Naive thymus-derived CD8-positive, alpha-beta T cell (primary cell): Measurements from ENCODE around the gene CDK4. TPM values are rescaled to one million over a fixed set of nuclear protein-coding genes. Genes with fewer than 3 reads are reported as not detected.
A peak's percentile ranks its signal among the peaks of the same experiment; 100 is the strongest.

ENCODE experiments used
- ATAC-seq, 2 donors: fragments of 150-1000 bp; cut with Tn5 transposase in 1 of 2; sonication (Bioruptor Pico), chemical (Tn5 transposase) in 1 of 2; 1 replicate in 1 of 2; 2 replicates in 1 of 2; pipeline ENCODE4 v1.10.0; 2021; ENCODE audit warnings: mild to moderate bottlenecking in 2 of 2, moderate library complexity in 2 of 2
- POLR2A ChIA-PET: fragments of 350-600 bp; sonication (Branson Sonifier 250); formaldehyde crosslinking; loops from one replicate; lab custom pipeline; 2021; ENCODE audit warnings: antibody characterized with exemption; lab: Charles Lee
- DNase-seq, 10 donors: peaks; one replicate each; pipeline versions ENCODE4 v3.0.0 to v3.0.0-alpha.2; 2020 to 2022
- H3K27ac Mint-ChIP-seq, 10 donors: one replicate each; pipeline ENCODE4 v1.8.0; 2020 to 2022; ENCODE audit warnings: mild to moderate bottlenecking in 10 of 10, mixed read lengths in 10 of 10, moderate library complexity in 4 of 10, inconsistent platforms in 1 of 10
- H3K27me3 Mint-ChIP-seq, 5 donors: one replicate each; pipeline ENCODE4 v1.8.0; 2021 to 2022; ENCODE audit warnings: mixed read lengths in 5 of 5
- H3K36me3 Mint-ChIP-seq, 3 donors: one replicate each; pipeline ENCODE4 v1.8.0; 2020 to 2022; ENCODE audit warnings: mixed read lengths in 3 of 3, mild to moderate bottlenecking in 2 of 3, inconsistent platforms in 1 of 3
- H3K4me1 Mint-ChIP-seq, 4 donors: one replicate each; pipeline ENCODE4 v1.8.0; 2021 to 2022; ENCODE audit warnings: mixed read lengths in 4 of 4
- H3K4me3 Mint-ChIP-seq, 10 donors: one replicate each; pipeline ENCODE4 v1.8.0; 2020 to 2022; ENCODE audit warnings: mild to moderate bottlenecking in 10 of 10, mixed read lengths in 10 of 10, moderate library complexity in 6 of 10, inconsistent platforms in 1 of 10
- H3K9me3 Mint-ChIP-seq, 9 donors: one replicate each; pipeline ENCODE4 v1.8.0; 2020 to 2022; ENCODE audit warnings: mixed read lengths in 9 of 9, mild to moderate bottlenecking in 3 of 9, inconsistent platforms in 1 of 9, moderate library complexity in 1 of 9
- polyA plus RNA-seq, 3 donors: library from polyadenylated mRNA; unstranded; fragments of 300-500 nt; fragmentation: Illumina TruSeq; gene quantifications; one replicate each; pipeline ENCODE4 v1.2.3, GENCODE V29; 2021
- total RNA-seq, 8 experiments: library from RNA in 2 of 8; stranded (reverse) in 2 of 8; gene quantifications; one replicate each; pipeline ENCODE4 v1.2.3 and lab custom pipeline; 2021 to 2026

Gene CDK4
- total and polyA plus RNA-seq, 5 experiments from 2014 or later = 44.6 to 101 (median 71.3) TPM

DNA sequence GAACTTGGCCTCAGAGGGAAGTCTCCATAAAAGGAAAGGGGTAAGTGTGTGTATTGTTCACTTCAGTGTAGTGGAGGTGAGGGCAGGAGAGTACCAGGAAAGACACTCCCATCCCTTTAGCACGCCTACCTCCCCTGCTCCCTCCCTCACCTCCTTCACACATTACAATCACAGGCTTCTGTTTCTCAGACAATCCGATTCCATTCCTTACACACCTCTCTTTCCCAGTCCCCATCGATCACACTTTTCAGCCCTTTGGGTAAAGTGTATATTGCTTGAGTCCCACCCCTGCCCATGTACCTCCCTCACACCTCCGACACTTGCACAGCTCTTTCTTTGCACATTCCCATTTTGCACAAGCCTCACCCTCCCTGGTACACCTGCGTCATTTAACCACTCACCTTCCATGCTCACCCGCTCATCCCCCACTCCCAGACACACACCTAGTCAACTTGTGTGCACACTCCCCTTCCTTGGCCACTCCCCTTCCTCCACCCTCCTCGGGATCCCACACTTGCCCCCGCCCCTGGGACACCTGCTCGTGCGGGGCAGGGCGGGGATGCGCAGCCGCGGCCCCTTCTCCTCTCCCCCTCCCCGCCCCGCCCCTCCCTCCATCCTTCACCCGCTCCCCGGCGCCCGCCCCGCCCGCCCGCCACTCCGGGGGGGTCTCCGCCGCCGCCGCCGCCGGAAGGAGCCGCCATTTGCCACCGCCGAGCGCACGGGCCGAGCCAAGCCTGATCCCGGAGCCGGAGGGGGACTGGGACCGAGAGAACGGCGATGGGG is 2.5 kb upstream of the CDK4 start, which contains the start of gene MARCHF9:
Gene MARCHF9, plus strand, starts transcription at position 693 of the 783 bp plus-strand sequence. CDS start 426 bp downstream, outside the sequence.
- POLR2A ChIA-PET = interaction anchor here (0.6 to 2.6 kb wide), 8 partner anchors 10 to 142 kb away, joined by 3 to 13 read pairs (median 4); partner anchors contain the start of genes EEF1AKMT3, METTL1, TSFM and TSPAN31
- H3K4me3 Mint-ChIP-seq = peak within 1 kb of the TSS; percentile 84 to 100 (median 92)
- no peaks in the 10 kb centered on the region for H3K27me3 Mint-ChIP-seq
- H3K27ac Mint-ChIP-seq = peak within 1 kb of the TSS; percentile 94 to 100 (median 97)
- no peaks in the 10 kb centered on the region for H3K9me3 Mint-ChIP-seq
- peaks cover 48 to 73% (median 67%) of the 10 kb centered on the region in 4 donors for H3K4me1 Mint-ChIP-seq
- peaks cover 0 to 31% (median 0%) of the 10 kb centered on the region in 3 donors for H3K36me3 Mint-ChIP-seq
- DNase-seq = peak; percentile 67 to 94 (median 81)
- peak; percentile 41 to 45 for ATAC-seq

DNA sequence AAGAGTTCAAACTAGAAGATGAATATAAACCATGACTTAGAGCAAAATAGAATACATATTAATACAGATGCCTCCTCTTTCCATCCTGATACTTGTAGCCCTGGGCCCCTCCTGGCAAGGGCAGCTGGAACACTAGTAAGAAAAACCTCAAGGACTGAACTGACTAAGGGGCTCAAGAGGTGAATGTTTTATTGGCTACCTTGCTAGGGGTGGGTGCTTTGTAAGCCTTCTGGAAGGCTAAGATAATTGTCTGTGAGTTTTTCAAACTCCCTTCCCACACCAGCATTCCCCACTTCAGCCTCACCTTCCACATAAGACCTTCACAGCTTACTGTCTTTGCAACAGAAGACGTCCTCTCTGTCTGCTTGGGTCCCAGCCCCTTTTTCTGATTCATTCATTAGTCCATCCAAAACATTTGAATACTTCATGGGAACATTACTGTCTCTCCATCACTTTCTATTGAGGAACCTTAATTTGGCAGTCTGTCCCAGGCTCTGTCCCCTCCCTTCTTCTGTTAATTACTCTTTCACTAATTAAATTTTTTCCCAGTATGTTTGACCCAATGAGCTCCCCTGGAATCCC is 1.7 kb upstream of the CDK4 start:
- POLR2A ChIA-PET = interaction anchor here (0.6 to 1.0 kb wide), 6 partner anchors 9 to 180 kb away, joined by 3 to 7 read pairs (median 4); partner anchors contain the start of genes EEF1AKMT3, METTL1 and TSPAN31
- Mint-ChIP-seq H3K4me3 (peak overlapping the region; percentile 84 to 100 (median 92)), H3K27ac (peak overlapping the region; percentile 94 to 100 (median 97)), H3K27me3 (no peaks in the 10 kb centered on the region), H3K36me3 (peaks cover 0 to 30% (median 0%) of the 10 kb centered on the region in 3 donors), H3K9me3 (no peaks in the 10 kb centered on the region), H3K4me1 (peaks cover 45 to 69% (median 62%) of the 10 kb centered on the region in 4 donors)
- no peak for DNase-seq
- ATAC-seq = no peak

DNA sequence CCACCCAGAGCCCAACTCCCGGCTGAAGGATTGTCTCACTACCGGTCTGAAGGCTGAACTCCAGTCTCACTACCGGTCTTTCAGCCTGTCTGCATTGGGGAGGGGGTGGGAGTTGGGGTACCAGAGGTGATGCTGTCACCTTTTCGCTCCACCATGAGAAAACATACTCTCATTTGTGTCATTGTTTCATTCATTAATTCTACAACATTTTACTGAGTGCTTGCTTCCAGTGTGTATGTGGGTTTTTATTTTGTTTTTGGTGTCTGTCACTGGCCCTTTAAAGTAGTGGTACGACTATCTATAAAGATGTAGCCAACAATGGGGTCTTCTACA is 524 bp upstream of the CDK4 start:
- POLR2A ChIA-PET = interaction anchor here (0.9 to 1.2 kb wide), 6 partner anchors 11 to 94 kb away, joined by 3 to 13 read pairs (median 4); partner anchors contain the start of gene CTDSP2
- H3K4me1 Mint-ChIP-seq = peaks cover 40 to 61% (median 55%) of the 10 kb centered on the region in 4 donors
- no peaks in the 10 kb centered on the region for H3K9me3 Mint-ChIP-seq
- no peaks in the 10 kb centered on the region for H3K27me3 Mint-ChIP-seq
- ATAC-seq = no peak
- DNase-seq = no peak
- H3K4me3 Mint-ChIP-seq = peak overlapping the region; percentile 89 to 96 (median 94)
- peak overlapping the region; percentile 91 to 100 (median 97) for H3K27ac Mint-ChIP-seq
- H3K36me3 Mint-ChIP-seq = peaks cover 0 to 33% (median 8%) of the 10 kb centered on the region in 3 donors

DNA sequence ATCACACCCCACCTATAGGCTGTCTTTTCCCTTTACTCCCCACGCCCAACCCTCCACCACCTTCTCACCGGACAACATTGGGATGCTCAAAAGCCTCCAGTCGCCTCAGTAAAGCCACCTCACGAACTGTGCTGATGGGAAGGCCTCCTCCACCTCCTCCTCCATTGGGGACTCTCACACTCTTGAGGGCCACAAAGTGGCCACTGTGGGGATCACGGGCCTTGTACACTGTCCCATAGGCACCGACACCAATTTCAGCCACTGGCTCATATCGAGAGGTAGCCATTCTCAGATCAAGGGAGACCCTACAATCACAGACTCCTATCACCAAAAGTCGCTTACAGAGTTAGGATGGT is 700 bp downstream of the CDK4 start:
- H3K36me3 Mint-ChIP-seq = peaks cover 0 to 37% (median 8%) of the 10 kb centered on the region in 3 donors
- POLR2A ChIA-PET = interaction anchor here (0.9 to 1.9 kb wide), 5 partner anchors 9 to 640 kb away, joined by 3 to 13 read pairs (median 4); partner anchors contain the start of gene TSFM
- H3K27me3 Mint-ChIP-seq = no peaks in the 10 kb centered on the region
- peak overlapping the region; percentile 89 to 96 (median 94) for H3K4me3 Mint-ChIP-seq
- peak overlapping the region; percentile 91 to 100 (median 97) for H3K27ac Mint-ChIP-seq
- DNase-seq (no peak), ATAC-seq (no peak)
- no peaks in the 10 kb centered on the region for H3K9me3 Mint-ChIP-seq
- H3K4me1 Mint-ChIP-seq = peaks cover 37 to 54% (median 48%) of the 10 kb centered on the region in 4 donors

DNA sequence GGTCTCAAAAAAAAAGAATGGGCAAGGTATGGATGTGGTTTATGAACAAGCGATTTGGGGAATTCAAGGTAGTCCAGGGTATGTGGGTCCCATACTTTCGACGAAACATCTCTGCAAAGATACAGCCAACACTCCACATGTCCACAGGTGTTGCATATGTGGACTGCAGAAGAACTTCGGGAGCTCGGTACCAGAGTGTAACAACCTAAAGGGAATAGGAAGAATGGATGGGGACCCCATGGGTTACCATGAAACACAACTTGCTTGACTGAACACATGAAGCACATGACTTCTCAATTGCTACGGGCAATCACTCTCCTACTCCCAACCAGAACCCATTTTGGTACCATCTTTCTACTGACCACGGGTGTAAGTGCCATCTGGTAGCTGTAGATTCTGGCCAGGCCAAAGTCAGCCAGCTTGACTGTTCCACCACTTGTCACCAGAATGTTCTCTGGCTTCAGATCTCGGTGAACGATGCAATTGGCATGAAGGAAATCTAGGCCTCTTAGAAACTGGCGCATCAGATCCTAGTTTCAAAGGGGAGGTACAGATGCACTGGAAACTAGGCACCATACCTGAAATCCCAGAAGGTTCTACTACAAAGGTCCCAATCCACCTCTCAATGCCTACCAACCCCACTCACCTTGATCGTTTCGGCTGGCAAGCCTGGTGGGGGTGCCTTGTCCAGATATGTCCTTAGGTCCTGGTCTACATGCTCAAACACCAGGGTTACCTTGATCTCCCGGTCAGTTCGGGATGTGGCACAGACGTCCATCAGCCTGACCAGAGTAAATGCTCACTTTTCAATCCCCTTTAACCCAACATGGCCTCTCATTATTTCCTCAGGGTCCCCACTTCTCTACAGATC is 1.3 kb downstream of the CDK4 start:
- peak overlapping the region in 9 of 10 donors; percentile 84 to 100 (median 97) for H3K27ac Mint-ChIP-seq
- peak overlapping the region; percentile 89 to 96 (median 94) for H3K4me3 Mint-ChIP-seq
- no peaks in the 10 kb centered on the region for H3K27me3 Mint-ChIP-seq
- POLR2A ChIA-PET = interaction anchor here (1.9 kb wide), 1 partner anchor 9 kb away, joined by 12 read pairs; no protein-coding TSS in a partner anchor
- no peaks in the 10 kb centered on the region for H3K9me3 Mint-ChIP-seq
- peaks cover 39 to 55% (median 49%) of the 10 kb centered on the region in 4 donors for H3K4me1 Mint-ChIP-seq
- H3K36me3 Mint-ChIP-seq = peaks cover 0 to 40% (median 8%) of the 10 kb centered on the region in 3 donors
- DNase-seq = no peak
- no peak for ATAC-seq

DNA sequence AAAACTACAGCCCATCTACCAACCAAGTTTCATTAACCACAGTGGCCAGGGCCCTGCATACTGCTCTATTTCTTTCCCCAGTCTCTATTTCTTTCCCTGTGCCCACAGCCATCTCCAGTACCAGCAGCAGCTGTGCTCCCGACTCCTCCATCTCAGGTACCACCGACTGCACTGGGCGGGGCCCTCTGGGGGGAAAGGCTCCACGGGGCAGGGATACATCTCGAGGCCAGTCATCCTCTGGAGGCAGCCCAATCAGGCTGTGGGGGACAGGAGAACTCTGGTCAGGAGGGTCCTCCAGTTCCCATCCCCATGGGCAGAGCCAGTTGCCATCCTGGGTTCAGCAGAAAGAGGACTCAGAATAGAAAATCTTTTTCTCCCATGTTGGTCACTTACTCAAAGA is 3.0 kb downstream of the CDK4 start:
- Mint-ChIP-seq H3K27ac (peak overlapping the region in 3 of 10 donors; percentile 22 to 51 (median 38)), H3K4me3 (no peak overlapping the region), H3K36me3 (peaks cover 0 to 40% (median 8%) of the 10 kb centered on the region in 3 donors), H3K9me3 (no peaks in the 10 kb centered on the region), H3K27me3 (no peaks in the 10 kb centered on the region), H3K4me1 (peaks cover 40 to 63% (median 57%) of the 10 kb centered on the region in 4 donors)
- DNase-seq (no peak), ATAC-seq (no peak)
- POLR2A ChIA-PET = no interaction called here

DNA sequence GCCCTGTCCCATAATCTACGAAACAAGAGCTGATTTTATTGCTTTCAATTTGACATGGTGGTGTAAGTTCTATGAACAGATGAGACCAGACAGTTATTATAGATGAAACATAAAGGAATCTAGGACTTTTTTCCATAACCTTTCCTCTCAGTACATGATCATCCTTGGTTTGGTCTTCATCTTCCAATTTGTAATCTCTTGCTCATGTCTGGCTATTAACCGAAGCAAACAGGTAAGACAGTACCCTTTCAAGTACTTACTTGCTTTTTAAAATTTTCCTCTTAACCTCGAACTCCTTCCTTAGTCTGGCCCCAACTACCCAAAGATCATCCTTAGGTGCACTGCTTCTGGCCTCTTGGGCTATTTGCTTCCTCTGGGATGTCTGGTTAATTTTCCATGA is 6.1 kb downstream of the CDK4 start:
- no peaks in the 10 kb centered on the region for H3K9me3 Mint-ChIP-seq
- ATAC-seq = no peak
- DNase-seq = no peak
- peaks cover 22 to 53% (median 47%) of the 10 kb centered on the region in 4 donors for H3K4me1 Mint-ChIP-seq
- peak overlapping the region; percentile 92 to 99 (median 97) for H3K27ac Mint-ChIP-seq
- POLR2A ChIA-PET = interaction anchor here (1.3 to 3.2 kb wide), 2 partner anchors 10 to 13 kb away, joined by 3 to 13 read pairs; no protein-coding TSS in a partner anchor
- peak overlapping the region; percentile 88 to 99 (median 93) for H3K4me3 Mint-ChIP-seq
- no peaks in the 10 kb centered on the region for H3K27me3 Mint-ChIP-seq
- peaks cover 0 to 38% (median 8%) of the 10 kb centered on the region in 3 donors for H3K36me3 Mint-ChIP-seq

DNA sequence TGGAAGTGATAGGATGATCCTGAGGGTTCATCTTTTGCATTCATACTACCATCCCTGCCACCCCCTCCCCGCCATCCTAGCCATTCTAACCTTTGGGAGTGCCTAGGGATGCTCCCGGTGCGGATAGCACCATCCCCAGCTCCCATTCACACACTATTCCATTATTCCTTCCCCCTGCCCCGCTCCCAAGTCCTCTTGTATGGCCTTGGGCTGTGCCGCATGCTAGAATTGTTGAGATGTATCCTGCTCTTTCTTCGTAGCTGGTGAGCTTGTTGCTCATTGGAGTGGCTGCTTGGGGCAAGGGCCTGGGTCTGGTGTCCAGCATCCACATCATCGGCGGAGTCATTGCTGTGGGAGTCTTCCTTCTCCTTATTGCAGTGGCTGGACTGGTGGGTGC is 6.6 kb downstream of the CDK4 start:
- POLR2A ChIA-PET = interaction anchor here (1.0 to 3.2 kb wide), 12 partner anchors 9 to 225 kb away, joined by 3 to 13 read pairs (median 4); partner anchors contain the start of genes DDIT3, EEF1AKMT3, METTL1 and TSFM
- Mint-ChIP-seq H3K27ac (peak overlapping the region; percentile 92 to 99 (median 97)), H3K27me3 (no peaks in the 10 kb centered on the region), H3K36me3 (peaks cover 0 to 34% (median 8%) of the 10 kb centered on the region in 3 donors), H3K4me3 (peak overlapping the region; percentile 88 to 99 (median 93)), H3K4me1 (peaks cover 26 to 54% (median 49%) of the 10 kb centered on the region in 4 donors), H3K9me3 (no peaks in the 10 kb centered on the region)
- DNase-seq (no peak), ATAC-seq (no peak)

DNA sequence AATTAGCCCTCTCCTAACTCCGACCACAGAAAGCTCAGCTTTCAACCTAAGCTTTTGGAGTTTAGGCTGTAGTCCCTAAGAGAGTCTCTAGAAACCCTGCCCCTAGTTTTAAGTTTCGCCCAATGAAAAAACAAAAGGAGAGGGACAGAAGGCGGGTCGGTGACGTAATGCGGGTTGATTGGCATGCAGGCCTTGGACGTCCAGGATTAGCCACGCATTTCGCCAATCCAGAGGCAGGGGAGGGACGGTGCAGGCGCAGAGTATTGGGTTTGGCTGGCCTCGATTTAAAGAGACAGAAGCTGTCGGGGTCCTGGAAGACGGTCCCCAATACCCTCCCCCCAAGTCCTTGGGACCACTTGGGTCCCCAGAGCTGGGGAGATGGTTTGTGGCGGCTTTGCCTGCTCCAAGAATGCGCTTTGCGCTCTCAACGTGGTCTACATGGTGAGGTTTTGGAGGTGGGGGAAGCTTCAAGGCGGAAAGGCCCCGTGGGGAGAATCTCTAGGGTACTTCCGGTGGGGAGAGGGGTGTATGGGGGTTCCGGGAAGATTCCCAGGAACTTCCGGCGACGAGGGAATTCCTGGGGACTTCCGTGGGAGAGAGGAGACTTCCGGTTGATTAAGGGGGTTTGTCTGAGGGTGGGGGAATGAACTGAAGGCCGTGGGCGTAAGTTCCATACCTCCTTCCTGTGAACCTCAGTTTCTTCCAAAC is 7.2 kb downstream of the CDK4 start, which contains the start of gene TSPAN31:
Gene TSPAN31, plus strand, starts transcription at position 263 of the 708 bp plus-strand sequence. Its CDS starts 116 bp downstream, at position 379.
- ATAC-seq (peak; percentile 79 to 82), DNase-seq (peak; percentile 82 to 97 (median 93))
- POLR2A ChIA-PET = interaction anchor here (0.5 to 3.2 kb wide), 15 partner anchors 9 to 265 kb away, joined by 3 to 13 read pairs (median 4); partner anchors contain the start of genes ARHGAP9, DDIT3, EEF1AKMT3 and METTL1
- H3K27me3 Mint-ChIP-seq = no peaks in the 10 kb centered on the region
- H3K9me3 Mint-ChIP-seq = no peaks in the 10 kb centered on the region
- peaks cover 24 to 57% (median 50%) of the 10 kb centered on the region in 4 donors for H3K4me1 Mint-ChIP-seq
- peak within 1 kb of the TSS; percentile 88 to 99 (median 93) for H3K4me3 Mint-ChIP-seq
- peak within 1 kb of the TSS; percentile 92 to 99 (median 97) for H3K27ac Mint-ChIP-seq
- peaks cover 0 to 31% (median 8%) of the 10 kb centered on the region in 3 donors for H3K36me3 Mint-ChIP-seq

DNA sequence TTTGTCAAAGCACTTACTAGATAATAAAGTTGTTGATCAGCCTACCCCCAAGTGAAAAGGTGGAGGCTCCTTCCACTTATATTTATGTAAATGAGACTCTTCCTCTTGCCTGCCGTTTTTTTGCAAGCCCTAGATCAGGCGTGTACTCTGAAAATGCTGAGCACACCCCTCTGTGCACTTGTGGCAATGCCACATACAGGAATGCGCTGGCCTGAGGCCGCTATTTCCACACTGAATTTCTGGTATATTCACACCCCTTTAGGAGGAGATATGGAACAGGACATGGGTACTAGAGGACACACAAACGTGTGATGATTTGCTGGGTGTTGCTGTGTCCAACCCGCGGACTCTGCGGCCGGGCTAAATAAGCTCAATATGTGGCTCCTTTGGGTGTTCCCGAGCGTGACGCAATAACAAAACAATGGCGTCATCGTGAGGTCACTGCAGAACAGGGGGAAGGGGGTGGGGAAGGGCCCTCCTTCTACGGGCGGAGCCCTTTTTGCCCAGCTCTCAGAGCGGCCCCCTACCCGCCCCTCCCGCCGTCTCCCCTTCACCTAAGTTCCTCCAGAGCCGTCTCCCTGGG is 7.8 kb downstream of the CDK4 start:
- peak; percentile 12 to 43 for ATAC-seq
- Mint-ChIP-seq H3K36me3 (peaks cover 0 to 37% (median 10%) of the 10 kb centered on the region in 3 donors), H3K27me3 (no peaks in the 10 kb centered on the region), H3K27ac (peak overlapping the region; percentile 92 to 99 (median 97)), H3K4me3 (peak overlapping the region; percentile 88 to 99 (median 93)), H3K9me3 (no peaks in the 10 kb centered on the region), H3K4me1 (peaks cover 26 to 64% (median 56%) of the 10 kb centered on the region in 4 donors)
- POLR2A ChIA-PET = interaction anchor here (1.0 to 3.2 kb wide), 14 partner anchors 9 to 1115 kb away, joined by 3 to 13 read pairs (median 4); partner anchors contain the start of genes ARHGAP9, DDIT3, EEF1AKMT3 and METTL1
- DNase-seq = peak in 9 of 10 donors; percentile 49 to 88 (median 78)
